Body of pancreas (tissue), 4 donors: ENCODE data around the gene CCDC87.

ENCODE experiments used
- POLR2A ChIP-seq, 3 donors: fragments of 450-650 bp; IDR thresholded peaks; one replicate each; pipeline ENCODE4 v1.6.1; 2016; ENCODE audit warnings: antibody characterized with exemption in 3 of 3, mild to moderate bottlenecking in 2 of 3
- TF ChIP-seq, protein P1 (sequence below), 7 experiments: fragments of 450-650 bp in 4 of 7; fragments of 200-600 bp in 3 of 7; sonication (generic) in 3 of 7; IDR thresholded peaks; one replicate each; pipeline ENCODE4 v1.5.1; 2016 to 2019; ENCODE audit warnings: antibody characterized with exemption in 7 of 7

- peak; percentile 82 to 95 (median 94) for TF ChIP-seq POLR2A (IDR thresholded peaks at IDR 0.05)
- TF ChIP-seq, protein P1, sequence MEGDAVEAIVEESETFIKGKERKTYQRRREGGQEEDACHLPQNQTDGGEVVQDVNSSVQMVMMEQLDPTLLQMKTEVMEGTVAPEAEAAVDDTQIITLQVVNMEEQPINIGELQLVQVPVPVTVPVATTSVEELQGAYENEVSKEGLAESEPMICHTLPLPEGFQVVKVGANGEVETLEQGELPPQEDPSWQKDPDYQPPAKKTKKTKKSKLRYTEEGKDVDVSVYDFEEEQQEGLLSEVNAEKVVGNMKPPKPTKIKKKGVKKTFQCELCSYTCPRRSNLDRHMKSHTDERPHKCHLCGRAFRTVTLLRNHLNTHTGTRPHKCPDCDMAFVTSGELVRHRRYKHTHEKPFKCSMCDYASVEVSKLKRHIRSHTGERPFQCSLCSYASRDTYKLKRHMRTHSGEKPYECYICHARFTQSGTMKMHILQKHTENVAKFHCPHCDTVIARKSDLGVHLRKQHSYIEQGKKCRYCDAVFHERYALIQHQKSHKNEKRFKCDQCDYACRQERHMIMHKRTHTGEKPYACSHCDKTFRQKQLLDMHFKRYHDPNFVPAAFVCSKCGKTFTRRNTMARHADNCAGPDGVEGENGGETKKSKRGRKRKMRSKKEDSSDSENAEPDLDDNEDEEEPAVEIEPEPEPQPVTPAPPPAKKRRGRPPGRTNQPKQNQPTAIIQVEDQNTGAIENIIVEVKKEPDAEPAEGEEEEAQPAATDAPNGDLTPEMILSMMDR (IDR thresholded peaks at IDR 0.05): peak in 4 of 7 experiments; percentile 17 to 44 (median 24)
These were observed 45.6 kb upstream of the CCDC87 start, which contains the start of gene RBM4 for GRCh38 chr11:66638177-66639065.
